Neuron (in vitro differentiated cells): Measurements from ENCODE around the gene ADCY5.

Experiments used
- H2AFZ ChIP-seq: one replicate; pipeline ENCODE4 v1.6.1; 2013; ENCODE audit warnings: low read depth, mild to moderate bottlenecking, inconsistent platforms, low read length, moderate library complexity
- H3K27me3 ChIP-seq: one replicate; pipeline ENCODE4 v1.6.1; 2013; ENCODE audit warnings: low read length; ENCODE audit not compliant: insufficient read depth
- H3K36me3 ChIP-seq: one replicate; pipeline ENCODE4 v1.6.1; 2013; ENCODE audit warnings: low read length; ENCODE audit not compliant: insufficient read depth
- H3K4me1 ChIP-seq: one replicate; pipeline ENCODE4 v1.6.1; 2013; ENCODE audit warnings: low read length; ENCODE audit not compliant: insufficient read depth
- H3K4me3 ChIP-seq: 2 replicates; pipeline ENCODE4 v1.5.1; 2013; ENCODE audit warnings: mild to moderate bottlenecking, low read length, moderate library complexity
- H3K9me3 ChIP-seq: one replicate; pipeline ENCODE4 v1.6.1; 2013; ENCODE audit warnings: low read length

ADCY5 gene

GRCh38 chr3:123390865-123391600 lies 57.9 kb downstream of the ADCY5 start:
- Histone ChIP-seq H3K9me3 (no peaks in the 10 kb centered on the region), H3K4me3 (no peak overlapping the region), H3K36me3 (no peaks in the 10 kb centered on the region), H3K27me3 (peaks cover 2% of the 10 kb centered on the region), H2AFZ (no peak overlapping the region), H3K4me1 (no peaks in the 10 kb centered on the region)

- no peaks in the 10 kb centered on the region for H3K36me3 ChIP-seq
- H3K4me3 ChIP-seq, result no peak overlapping the region
- peaks cover 2% of the 10 kb centered on the region for H3K27me3 ChIP-seq
- no peaks in the 10 kb centered on the region for H3K9me3 ChIP-seq
- H3K4me1 ChIP-seq, result no peaks in the 10 kb centered on the region
- H2AFZ ChIP-seq, result no peak overlapping the region
These were observed 59.3 kb downstream of the ADCY5 start for GRCh38 chr3:123389628-123389918.

DNA sequence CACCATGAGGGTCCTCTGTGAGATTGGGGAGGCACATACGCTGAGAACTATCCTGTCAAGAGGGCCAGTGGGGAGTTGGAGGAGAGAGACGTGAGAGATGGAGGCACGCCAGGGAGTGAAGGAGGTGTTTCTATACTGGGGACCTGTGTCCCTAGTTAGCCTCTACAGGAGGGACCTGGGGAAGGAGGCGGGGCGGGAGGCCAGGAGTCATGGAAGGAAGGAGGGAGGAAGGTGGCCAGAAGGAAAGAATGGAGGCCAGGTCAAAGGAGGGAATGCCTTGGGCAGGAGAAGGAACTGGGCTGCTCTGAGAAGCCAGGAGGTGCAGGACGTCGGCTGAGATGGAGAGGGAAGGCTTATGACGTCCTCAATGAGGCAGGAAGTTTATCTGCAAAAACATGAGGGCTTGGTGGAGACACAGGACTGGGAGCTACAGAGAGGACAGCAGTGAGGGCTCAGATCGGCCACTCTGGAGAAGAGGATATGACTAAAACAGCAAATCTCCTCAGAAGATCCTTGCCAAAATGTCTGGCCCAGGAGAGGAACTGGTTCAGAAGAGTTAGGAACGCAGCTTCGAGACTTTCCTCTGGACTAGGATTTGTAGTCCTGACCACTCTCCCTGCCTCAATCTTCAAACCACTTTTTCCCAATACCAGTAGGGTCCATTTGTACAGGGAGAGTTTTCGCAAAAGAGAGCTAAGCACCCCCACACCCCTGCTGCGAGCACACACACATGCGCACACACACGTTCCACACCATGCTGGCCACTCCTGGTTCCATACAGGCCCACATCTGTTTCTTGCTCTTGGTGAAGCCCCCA lies 59.9 kb downstream of the ADCY5 start:
- Histone ChIP-seq H3K36me3 (no peaks in the 10 kb centered on the region), H3K4me1 (no peaks in the 10 kb centered on the region), H3K4me3 (no peak overlapping the region), H3K9me3 (no peaks in the 10 kb centered on the region), H3K27me3 (peaks cover 2% of the 10 kb centered on the region), H2AFZ (no peak overlapping the region)

GRCh38 chr3:123388042-123388441 lies 60.8 kb downstream of the ADCY5 start:
- Histone ChIP-seq H3K4me1 (no peaks in the 10 kb centered on the region), H3K9me3 (no peaks in the 10 kb centered on the region), H2AFZ (no peak overlapping the region)

DNA sequence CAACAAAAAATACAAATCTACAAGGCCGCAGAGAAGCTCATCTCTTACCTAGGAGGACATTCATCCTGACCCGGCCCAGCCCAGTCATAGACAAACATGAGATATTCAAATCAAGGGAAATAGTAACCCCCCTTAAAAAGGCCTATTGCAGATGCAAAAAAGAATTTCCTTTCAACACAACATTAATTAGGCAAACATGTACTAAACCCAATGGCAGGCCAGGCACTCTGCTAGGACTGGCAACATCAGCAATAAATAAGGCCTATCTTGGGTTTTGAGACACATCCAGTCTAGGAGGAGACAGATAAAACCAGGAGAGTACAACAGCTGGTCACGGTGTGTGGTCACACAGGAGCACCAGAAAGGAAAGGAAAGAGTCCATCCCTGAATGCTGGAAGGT lies 61.4 kb downstream of the ADCY5 start:
- no peak overlapping the region for H3K4me3 ChIP-seq
- no peaks in the 10 kb centered on the region for H3K36me3 ChIP-seq
- no peak overlapping the region for H2AFZ ChIP-seq
- H3K27me3 ChIP-seq, result peaks cover 2% of the 10 kb centered on the region
- no peaks in the 10 kb centered on the region for H3K4me1 ChIP-seq
- no peaks in the 10 kb centered on the region for H3K9me3 ChIP-seq

More at GRCh38 chr3:123388042-123388441, 60.8 kb downstream of the ADCY5 start:
- peaks cover 2% of the 10 kb centered on the region for H3K27me3 ChIP-seq
- H3K36me3 ChIP-seq, result no peaks in the 10 kb centered on the region
- H3K4me3 ChIP-seq, result no peak overlapping the region

GRCh38 chr3:123386477-123387040 lies 62.3 kb downstream of the ADCY5 start:
- Histone ChIP-seq H3K4me3 (no peak overlapping the region), H3K36me3 (no peaks in the 10 kb centered on the region), H3K4me1 (no peaks in the 10 kb centered on the region), H2AFZ (no peak overlapping the region), H3K9me3 (no peaks in the 10 kb centered on the region), H3K27me3 (peaks cover 2% of the 10 kb centered on the region)

DNA sequence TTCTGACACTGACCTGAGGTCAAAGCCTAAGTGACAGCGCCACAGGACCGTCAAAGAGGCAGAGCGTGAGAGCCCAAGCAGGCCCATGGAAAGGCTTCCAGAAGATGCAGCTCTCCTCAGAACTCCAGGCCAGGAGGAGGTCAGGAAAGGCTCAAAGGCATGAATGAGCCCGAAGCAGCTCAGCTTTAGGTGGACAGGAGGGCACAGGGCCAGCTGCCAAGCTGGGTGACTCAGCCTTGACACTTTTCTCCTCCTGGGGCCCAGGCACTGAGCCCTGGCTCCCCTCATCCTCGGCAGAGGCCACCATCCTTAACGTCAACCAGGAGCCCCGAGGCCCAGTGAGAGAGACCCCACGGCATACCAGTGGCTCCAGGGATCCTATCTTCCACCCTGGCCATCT lies 62.9 kb downstream of the ADCY5 start:
- H3K9me3 ChIP-seq, result no peaks in the 10 kb centered on the region
- peaks cover 2% of the 10 kb centered on the region for H3K27me3 ChIP-seq
- no peak overlapping the region for H3K4me3 ChIP-seq
- no peaks in the 10 kb centered on the region for H3K4me1 ChIP-seq
- H3K36me3 ChIP-seq, result no peaks in the 10 kb centered on the region
- no peak overlapping the region for H2AFZ ChIP-seq

- H3K4me3 ChIP-seq, result no peak overlapping the region
- no peak overlapping the region for H2AFZ ChIP-seq
- H3K4me1 ChIP-seq, result no peaks in the 10 kb centered on the region
These were observed 63.4 kb downstream of the ADCY5 start for GRCh38 chr3:123385499-123385898.

GRCh38 chr3:123385001-123385401 lies 63.9 kb downstream of the ADCY5 start:
- no peak overlapping the region for H3K4me3 ChIP-seq
- peaks cover 2% of the 10 kb centered on the region for H3K27me3 ChIP-seq
- no peaks in the 10 kb centered on the region for H3K4me1 ChIP-seq
- H2AFZ ChIP-seq, result no peak overlapping the region
- H3K9me3 ChIP-seq, result no peaks in the 10 kb centered on the region
- no peaks in the 10 kb centered on the region for H3K36me3 ChIP-seq

More at GRCh38 chr3:123385499-123385898, 63.4 kb downstream of the ADCY5 start:
- peaks cover 2% of the 10 kb centered on the region for H3K27me3 ChIP-seq
- H3K36me3 ChIP-seq, result no peaks in the 10 kb centered on the region
- no peaks in the 10 kb centered on the region for H3K9me3 ChIP-seq

- Histone ChIP-seq H3K4me3 (no peak overlapping the region), H3K36me3 (no peaks in the 10 kb centered on the region), H3K27me3 (peaks cover under 1% of the 10 kb centered on the region), H3K4me1 (no peaks in the 10 kb centered on the region), H2AFZ (no peak overlapping the region), H3K9me3 (no peaks in the 10 kb centered on the region)
These were observed 64.6 kb downstream of the ADCY5 start for GRCh38 chr3:123384256-123384655.

DNA sequence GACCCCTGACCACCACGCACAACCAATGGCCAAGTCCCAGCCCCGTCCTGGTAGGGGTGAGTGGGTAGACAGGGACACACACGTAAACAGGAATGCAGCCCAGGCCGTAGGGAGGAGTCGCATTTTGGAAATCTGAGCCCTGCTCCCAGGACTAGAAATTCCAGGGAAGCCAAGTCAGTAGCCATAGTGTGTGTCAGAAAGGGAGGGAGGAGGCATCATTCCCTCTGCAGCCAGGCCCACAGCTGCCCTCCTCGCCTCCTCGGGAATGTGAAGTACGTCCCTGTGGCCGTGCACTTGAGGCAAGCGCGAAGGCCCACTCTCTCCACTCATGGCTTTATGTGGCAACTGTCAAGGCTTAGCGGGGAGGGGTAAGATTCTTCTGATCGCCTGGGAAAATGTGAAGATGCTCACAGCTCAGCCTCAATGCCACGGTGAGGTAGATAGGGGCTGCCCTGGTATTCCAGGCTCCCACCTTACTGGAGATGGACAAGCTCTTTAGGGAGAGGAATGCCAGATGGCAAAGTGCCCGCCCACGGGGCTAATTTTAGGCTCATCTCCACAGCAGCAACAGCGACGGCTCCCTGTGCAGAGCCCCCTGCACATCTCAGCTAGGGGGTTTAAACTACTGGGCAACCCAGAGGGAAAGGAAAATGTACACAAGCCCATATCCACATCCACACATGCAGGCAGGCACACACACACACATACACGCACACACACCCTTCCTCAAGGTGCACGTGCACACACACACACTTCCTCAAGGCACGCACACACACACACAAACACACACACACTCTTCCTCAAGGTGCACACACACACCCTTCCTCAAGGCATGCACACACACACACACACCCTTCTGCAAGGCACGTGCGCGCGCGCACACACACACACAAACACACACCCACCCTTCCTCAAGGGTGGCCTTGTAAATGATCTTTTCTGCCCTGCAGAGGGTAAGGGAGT lies 65.5 kb downstream of the ADCY5 start:
- Histone ChIP-seq H3K9me3 (no peaks in the 10 kb centered on the region), H3K4me1 (no peaks in the 10 kb centered on the region), H3K36me3 (no peaks in the 10 kb centered on the region), H3K4me3 (no peak overlapping the region), H2AFZ (no peak overlapping the region), H3K27me3 (peaks cover 1% of the 10 kb centered on the region)

DNA sequence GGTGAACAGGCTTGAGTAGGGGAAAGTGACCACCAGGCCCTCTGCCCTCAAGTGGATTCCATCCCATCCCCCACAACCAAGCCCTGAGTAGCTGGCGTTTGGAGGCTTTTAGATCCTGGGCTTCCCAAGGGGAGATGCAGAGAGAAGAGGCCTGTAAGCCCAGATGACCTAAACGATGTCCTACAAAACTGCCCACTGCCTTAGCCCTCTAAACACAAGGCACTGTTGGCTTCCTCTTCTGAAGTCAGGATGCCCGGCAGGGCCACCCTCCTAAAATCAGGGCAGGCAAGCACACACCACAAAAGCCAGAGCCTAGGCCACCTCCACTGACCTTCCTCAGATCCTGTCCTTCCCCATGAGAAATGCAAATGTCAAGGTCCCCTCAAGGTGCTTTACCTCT lies 68.6 kb downstream of the ADCY5 start:
- Histone ChIP-seq H3K9me3 (no peaks in the 10 kb centered on the region), H3K27me3 (peaks cover 5% of the 10 kb centered on the region), H2AFZ (no peak overlapping the region), H3K4me3 (no peak overlapping the region), H3K4me1 (no peaks in the 10 kb centered on the region), H3K36me3 (no peaks in the 10 kb centered on the region)
